GM12878 (cell line): ENCODE data around the gene RBM10.

Source experiments
- CHD4 ChIP-seq: fragments of 200-600 bp; sonication (generic); IDR thresholded peaks from 2 replicates; pipeline ENCODE4 v1.6.1; 2016; ENCODE audit warnings: mild to moderate bottlenecking
- HDAC6 ChIP-seq: fragments of 200-600 bp; sonication (generic); IDR thresholded peaks from one replicate; pipeline ENCODE4 v1.8.0; 2017; ENCODE audit warnings: antibody characterized with exemption; ENCODE audit not compliant: unreplicated experiment
- POLR2A ChIP-seq: IDR thresholded peaks from 2 replicates; pipeline ENCODE4 v1.6.1; 2011; ENCODE audit warnings: low read depth, mild to moderate bottlenecking, low read length
- POLR2AphosphoS5 ChIP-seq: IDR thresholded peaks from 2 replicates; pipeline ENCODE4 v1.6.1; 2011; ENCODE audit warnings: mild to moderate bottlenecking, low read length, inconsistent platforms
- SMC3 ChIP-seq: IDR thresholded peaks from 2 replicates; pipeline ENCODE4 v1.6.1; 2011; ENCODE audit warnings: low read length, improper control_type of control experiment, borderline replicate concordance

DNA sequence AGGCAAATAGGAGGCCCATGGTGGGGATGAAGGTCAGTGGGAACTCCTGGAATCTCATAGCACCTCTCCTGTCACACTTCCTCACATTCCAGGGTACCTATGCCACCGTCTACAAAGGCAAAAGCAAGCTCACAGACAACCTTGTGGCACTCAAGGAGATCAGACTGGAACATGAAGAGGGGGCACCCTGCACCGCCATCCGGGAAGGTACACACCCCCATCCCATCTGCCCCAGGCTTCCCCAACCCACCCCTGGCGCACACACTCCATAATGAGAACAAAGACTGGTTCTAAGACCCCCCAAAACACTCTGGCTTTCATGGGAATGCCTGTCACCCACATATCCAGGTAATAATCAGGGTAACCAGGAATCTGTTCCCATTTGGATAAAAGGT is 79.9 kb downstream of the RBM10 start:
- no peak for TF ChIP-seq POLR2AphosphoS5
- TF ChIP-seq POLR2A, result no peak
- TF ChIP-seq CHD4, result no peak
- no peak for TF ChIP-seq HDAC6
- TF ChIP-seq SMC3, result no peak
